ENCODE measurements around the gene GRK6. TPM values are rescaled to one million over a fixed set of nuclear protein-coding genes. Genes with fewer than 3 reads are reported as not detected.

Gene GRK6
- total and polyA plus RNA-seq, 9 of the 15 experiments (the other 6 are each of a cell fraction or from before 2014, with no cell fraction given): 0.63 to 122 (median 44.5) TPM

DNA sequence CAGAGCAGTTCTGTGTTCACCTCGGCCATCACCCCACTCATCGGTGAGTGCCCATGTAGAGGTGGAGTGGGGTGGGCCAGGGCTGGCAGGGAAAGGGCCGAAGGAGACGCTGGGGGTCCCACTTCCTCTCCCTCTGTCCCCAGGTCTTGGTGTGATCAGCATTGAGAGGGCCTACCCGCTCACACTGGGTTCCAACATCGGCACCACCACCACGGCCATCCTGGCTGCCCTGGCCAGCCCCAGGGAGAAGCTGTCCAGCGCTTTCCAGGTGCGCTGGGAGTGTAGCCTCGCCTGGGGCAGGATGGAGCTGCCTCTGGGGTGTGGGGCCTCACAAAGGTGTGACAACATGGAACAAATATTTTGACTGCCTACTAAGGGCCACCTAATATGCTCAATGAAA lies 29.7 kb upstream of the GRK6 start:
- Histone ChIP-seq H3K27ac (ENCODE audit: extremely low read depth, low read depth, low read length) (no peak overlapping the region), H3K27me3 (ENCODE audit: control insufficient read depth in 2 of 2, insufficient read depth in 2 of 2, low read length in 2 of 2) (peaks cover 2 to 27% of the 10 kb centered on the region in 2 experiments; a peak in 3 of 5 replicates), H3K9me3 (replicated peaks; ENCODE audit: control insufficient read depth, insufficient read depth, low read depth, low read length) (no peaks in the 10 kb centered on the region), H4K20me1 (replicated peaks; ENCODE audit: control insufficient read depth, insufficient read depth, low read length) (no peaks in the 10 kb centered on the region), H3K4me2 (ENCODE audit: insufficient read depth, low read length) (no peak overlapping the region), H3K9me1 (ENCODE audit: control insufficient read depth, insufficient read depth, low read length) (no peaks in the 10 kb centered on the region), H2AFZ (ENCODE audit: low read depth, low read length) (no peak overlapping the region), H3K36me3 (ENCODE audit: control insufficient read depth, insufficient read depth, low read length) (no peaks in the 10 kb centered on the region), H3K4me1 (replicated peaks in 1 of 2; ENCODE audit: control insufficient read depth in 2 of 2, insufficient read depth in 2 of 2, low read length in 2 of 2) (peaks cover 0 to 16% of the 10 kb centered on the region in 2 experiments; a peak in 2 of 5 replicates), H3K4me3 (no peak overlapping the region), H3K9ac (ENCODE audit: insufficient read depth in 1 of 2, low read depth in 2 of 2, low read length in 2 of 2) (no peak overlapping the region), H3K79me2 (ENCODE audit: control insufficient read depth, insufficient read depth, low read length) (no peaks in the 10 kb centered on the region)
- ChIA-PET CTCF (ENCODE audit: low intra/inter-chr PET ratio) (no interaction called here), POLR2A (interaction anchor here (0.6 to 1.4 kb wide), 3 partner anchors 18 to 109 kb away, joined by 4 to 5 read pairs (median 4); no protein-coding TSS in a partner anchor)
- in situ Hi-C loops (cut with MboI) (loop anchor here (10.0 kb wide), 1 partner anchor 668 kb away; no protein-coding TSS in a partner anchor), intact Hi-C loops (cut with micrococcal nuclease) (no loop called here)
- no TSS peak for BruUV-seq (replicated peaks)
- WGBS (ENCODE audit: insufficient coverage, low coverage, missing lambda C conversion rate): 32% methylated on average over 8 of the region's 10 CpGs
- ATAC-seq (no peak), DNase-seq (ENCODE audit: extremely low read depth in 1 of 4, low spot score in 3 of 4) (no peak), FAIRE-seq (no peak)
- TF ChIP-seq ZZZ3 (IDR thresholded peaks at IDR 0.05): no peak

DNA sequence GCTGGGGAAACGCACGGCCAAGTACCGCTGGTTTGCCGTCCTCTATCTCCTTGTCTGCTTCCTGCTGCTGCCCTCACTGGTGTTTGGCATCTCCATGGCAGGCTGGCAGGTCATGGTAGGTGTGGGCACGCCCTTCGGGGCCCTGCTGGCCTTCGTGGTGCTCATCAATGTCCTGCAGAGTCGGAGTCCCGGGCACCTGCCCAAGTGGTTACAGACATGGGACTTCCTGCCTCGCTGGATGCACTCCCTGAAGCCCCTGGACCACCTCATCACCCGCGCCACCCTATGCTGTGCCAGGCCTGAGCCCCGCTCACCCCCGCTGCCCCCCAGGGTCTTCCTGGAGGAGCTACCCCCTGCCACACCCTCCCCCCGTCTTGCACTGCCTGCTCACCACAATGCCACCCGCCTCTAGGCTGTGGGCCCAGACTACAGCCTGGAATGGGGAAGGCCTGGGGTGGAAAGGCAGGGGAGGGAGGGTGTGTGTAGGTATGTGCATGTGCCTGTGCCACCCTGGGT lies 28.5 kb upstream of the GRK6 start:
- 12% methylated on average over 12 of the region's 16 CpGs for WGBS (ENCODE audit: insufficient coverage, low coverage, missing lambda C conversion rate)
- Histone ChIP-seq H3K27me3 (ENCODE audit: control insufficient read depth in 2 of 2, insufficient read depth in 2 of 2, low read length in 2 of 2) (peaks cover 2 to 27% of the 10 kb centered on the region in 2 experiments; a peak in 3 of 5 replicates), H3K9ac (ENCODE audit: insufficient read depth in 1 of 2, low read depth in 2 of 2, low read length in 2 of 2) (peak overlapping the region in 1 of 2 experiments; percentile 29; a peak in 1 of 4 replicates), H3K9me1 (ENCODE audit: control insufficient read depth, insufficient read depth, low read length) (no peaks in the 10 kb centered on the region), H4K20me1 (replicated peaks; ENCODE audit: control insufficient read depth, insufficient read depth, low read length) (no peaks in the 10 kb centered on the region), H3K4me1 (replicated peaks in 1 of 2; ENCODE audit: control insufficient read depth in 2 of 2, insufficient read depth in 2 of 2, low read length in 2 of 2) (peaks cover 0 to 25% of the 10 kb centered on the region in 2 experiments; a peak in 3 of 5 replicates), H3K4me2 (ENCODE audit: insufficient read depth, low read length) (no peak overlapping the region), H3K79me2 (ENCODE audit: control insufficient read depth, insufficient read depth, low read length) (no peaks in the 10 kb centered on the region), H3K9me3 (replicated peaks; ENCODE audit: control insufficient read depth, insufficient read depth, low read depth, low read length) (no peaks in the 10 kb centered on the region), H3K27ac (ENCODE audit: extremely low read depth, low read depth, low read length) (no peak overlapping the region), H2AFZ (ENCODE audit: low read depth, low read length) (no peak overlapping the region), H3K4me3 (no peak overlapping the region), H3K36me3 (ENCODE audit: control insufficient read depth, insufficient read depth, low read length) (no peaks in the 10 kb centered on the region)
- ATAC-seq: no peak
- ChIA-PET POLR2A (interaction anchor here (0.6 to 1.4 kb wide), 3 partner anchors 19 to 116 kb away, joined by 3 to 5 read pairs (median 4); no protein-coding TSS in a partner anchor), CTCF (ENCODE audit: low intra/inter-chr PET ratio) (interaction anchor here (0.7 to 1.1 kb wide), 2 partner anchors 8 to 60 kb away, joined by 3 read pairs; no protein-coding TSS in a partner anchor)
- in situ Hi-C loops (cut with MboI) (loop anchor here (10.0 kb wide), 1 partner anchor 667 kb away; no protein-coding TSS in a partner anchor), intact Hi-C loops (cut with micrococcal nuclease) (no loop called here)
- no peak for FAIRE-seq
- no peak for DNase-seq (ENCODE audit: extremely low read depth in 1 of 4, low spot score in 3 of 4)
- BruUV-seq (replicated peaks): no TSS peak
- no peak for TF ChIP-seq ZNF75A (CRISPR knock-in tag; IDR thresholded peaks at IDR 0.05)
- TF ChIP-seq, protein P1, sequence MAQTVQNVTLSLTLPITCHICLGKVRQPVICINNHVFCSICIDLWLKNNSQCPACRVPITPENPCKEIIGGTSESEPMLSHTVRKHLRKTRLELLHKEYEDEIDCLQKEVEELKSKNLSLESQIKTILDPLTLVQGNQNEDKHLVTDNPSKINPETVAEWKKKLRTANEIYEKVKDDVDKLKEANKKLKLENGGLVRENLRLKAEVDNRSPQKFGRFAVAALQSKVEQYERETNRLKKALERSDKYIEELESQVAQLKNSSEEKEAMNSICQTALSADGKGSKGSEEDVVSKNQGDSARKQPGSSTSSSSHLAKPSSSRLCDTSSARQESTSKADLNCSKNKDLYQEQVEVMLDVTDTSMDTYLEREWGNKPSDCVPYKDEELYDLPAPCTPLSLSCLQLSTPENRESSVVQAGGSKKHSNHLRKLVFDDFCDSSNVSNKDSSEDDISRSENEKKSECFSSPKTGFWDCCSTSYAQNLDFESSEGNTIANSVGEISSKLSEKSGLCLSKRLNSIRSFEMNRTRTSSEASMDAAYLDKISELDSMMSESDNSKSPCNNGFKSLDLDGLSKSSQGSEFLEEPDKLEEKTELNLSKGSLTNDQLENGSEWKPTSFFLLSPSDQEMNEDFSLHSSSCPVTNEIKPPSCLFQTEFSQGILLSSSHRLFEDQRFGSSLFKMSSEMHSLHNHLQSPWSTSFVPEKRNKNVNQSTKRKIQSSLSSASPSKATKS (CRISPR knock-in tag; IDR thresholded peaks at IDR 0.05): no peak
- no peak for TF ChIP-seq FUS (optimal IDR thresholded peaks at IDR 0.05; ENCODE audit: low read depth, low read length)
- TF ChIP-seq ZKSCAN3 (CRISPR knock-in tag; IDR thresholded peaks at IDR 0.05): no peak
- TF ChIP-seq MYNN (IDR thresholded peaks at IDR 0.05): no peak
- no peak for TF ChIP-seq MYNN (CRISPR knock-in tag; IDR thresholded peaks at IDR 0.05)
- TF ChIP-seq COPS2 (conservative IDR thresholded peaks at IDR 0.05): no peak
- TF ChIP-seq CGGBP1 (CRISPR knock-in tag; IDR thresholded peaks at IDR 0.05): no peak
- no peak for TF ChIP-seq MAFG (tag; conservative IDR thresholded peaks at IDR 0.05)
- no peak for TF ChIP-seq SNIP1 (IDR thresholded peaks at IDR 0.05; ENCODE audit: low read depth)
- TF ChIP-seq XRCC5 (IDR thresholded peaks at IDR 0.05; ENCODE audit: low read depth, low read length): no peak
- no peak for TF ChIP-seq WHSC1 (IDR thresholded peaks at IDR 0.05; ENCODE audit: low read length)
- no peak for TF ChIP-seq ZNF212 (CRISPR knock-in tag; IDR thresholded peaks at IDR 0.05)
- no peak for TF ChIP-seq ELF4 (CRISPR knock-in tag; IDR thresholded peaks at IDR 0.05)
- TF ChIP-seq TBL1XR1 (IDR thresholded peaks at IDR 0.05; ENCODE audit: low read length in 2 of 2): no peak

Data from K562 (cell line).